HG03175 (cell line): ENCODE measurements around the gene AR.

ENCODE experiments used
- ATAC-seq: cut with Tn5 transposase; IDR thresholded peaks from one replicate; pipeline ENCODE4 v1.9.1; 2021; ENCODE audit warnings: mild to moderate bottlenecking, moderate library complexity; ENCODE audit not compliant: unreplicated experiment

AR gene

DNA sequence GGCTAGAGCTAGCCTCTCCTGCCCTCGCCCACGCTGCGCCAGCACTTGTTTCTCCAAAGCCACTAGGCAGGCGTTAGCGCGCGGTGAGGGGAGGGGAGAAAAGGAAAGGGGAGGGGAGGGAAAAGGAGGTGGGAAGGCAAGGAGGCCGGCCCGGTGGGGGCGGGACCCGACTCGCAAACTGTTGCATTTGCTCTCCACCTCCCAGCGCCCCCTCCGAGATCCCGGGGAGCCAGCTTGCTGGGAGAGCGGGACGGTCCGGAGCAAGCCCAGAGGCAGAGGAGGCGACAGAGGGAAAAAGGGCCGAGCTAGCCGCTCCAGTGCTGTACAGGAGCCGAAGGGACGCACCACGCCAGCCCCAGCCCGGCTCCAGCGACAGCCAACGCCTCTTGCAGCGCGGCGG is at the start of gene AR:
TSS of gene AR (plus strand) at position 204 of the 400 bp plus-strand sequence. CDS start 1,126 bp downstream, outside the sequence.
- ATAC-seq, result no peak

GRCh38 chrX:67500617-67501016 is 43.2 kb upstream of the AR start:
- ATAC-seq, result no peak

DNA sequence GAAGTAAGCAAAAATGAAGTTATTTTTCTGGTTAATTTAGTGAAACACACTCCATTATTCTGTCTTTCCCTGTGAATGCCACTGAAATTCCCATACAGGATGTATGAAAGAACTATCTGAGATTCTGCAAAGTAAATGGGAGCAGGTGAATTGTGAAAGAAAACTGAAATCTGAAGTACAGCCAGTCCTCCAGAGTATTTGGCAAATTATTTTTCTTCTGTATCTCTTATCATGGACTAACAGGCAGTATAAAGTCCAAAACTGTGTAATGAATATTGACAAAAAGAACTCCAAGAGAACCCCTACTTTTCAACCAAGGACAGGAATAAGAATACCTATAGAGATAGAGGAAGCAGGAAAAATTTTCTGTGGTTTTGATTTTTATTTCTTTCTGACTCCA is 40.8 kb upstream of the AR start:
- ATAC-seq, result no peak

GRCh38 chrX:67503453-67503852 is 40.4 kb upstream of the AR start:
- no peak for ATAC-seq

DNA sequence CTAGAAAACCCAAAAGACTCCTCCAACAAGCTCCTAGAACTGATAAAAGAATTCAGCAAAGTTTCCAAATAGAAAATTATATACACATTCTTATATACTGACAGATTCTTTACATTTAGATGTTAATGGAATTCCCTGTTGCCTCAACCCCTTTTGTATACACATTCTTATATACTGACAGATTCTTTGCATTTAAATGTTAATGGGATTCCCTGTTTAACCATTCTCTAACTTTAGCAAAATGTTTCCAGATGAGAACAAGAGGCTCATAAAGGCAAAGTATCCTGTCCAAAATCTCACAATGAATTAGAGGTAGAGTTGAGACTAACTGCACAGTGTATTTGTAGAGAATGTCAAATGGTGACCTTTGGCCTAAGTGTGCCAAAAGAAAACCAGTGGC is 23.1 kb upstream of the AR start:
- no peak for ATAC-seq

GRCh38 chrX:67523002-67523681 is 20.7 kb upstream of the AR start:
- no peak for ATAC-seq

DNA sequence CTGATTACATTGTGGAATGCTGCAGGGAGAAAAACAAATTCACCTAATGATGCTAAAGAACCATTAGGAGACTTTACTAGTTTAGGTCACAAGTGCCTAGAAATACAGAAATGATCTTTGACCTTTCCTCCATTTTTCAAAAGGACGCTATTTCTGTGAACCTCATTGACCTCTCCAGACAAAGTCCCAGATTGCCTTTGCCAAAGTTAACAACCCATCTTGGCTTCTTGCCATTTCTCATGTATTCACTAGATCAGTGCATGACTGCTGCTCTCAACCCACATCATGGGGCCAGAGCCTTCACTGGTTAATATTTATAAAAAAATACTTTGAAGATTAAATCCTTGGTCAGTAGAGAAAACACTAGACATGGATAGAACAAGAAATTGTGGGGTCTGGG is 19.9 kb upstream of the AR start:
- ATAC-seq, result no peak

DNA sequence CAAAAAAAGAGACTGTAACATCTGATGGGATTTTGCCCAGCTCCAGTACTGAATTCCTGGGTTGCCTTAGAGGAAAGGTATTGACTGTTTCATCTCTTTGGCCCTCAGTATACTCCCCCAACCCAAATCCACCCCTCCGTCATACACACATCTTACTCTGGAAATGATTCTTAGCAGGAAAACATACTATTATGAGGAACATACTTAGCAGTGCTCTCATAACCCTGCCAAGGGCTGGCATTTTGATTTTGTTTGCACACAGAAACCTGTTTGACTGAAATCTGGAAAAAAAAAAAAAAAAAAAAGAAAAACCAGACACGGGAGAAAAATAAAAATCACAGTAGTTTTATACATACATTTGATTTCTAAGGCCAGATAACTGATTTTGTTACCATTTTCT is 19.4 kb upstream of the AR start:
- ATAC-seq, result no peak

GRCh38 chrX:67524950-67525691 is 18.7 kb upstream of the AR start:
- no peak for ATAC-seq

GRCh38 chrX:67536564-67536963 is 7.3 kb upstream of the AR start:
- no peak for ATAC-seq

- ATAC-seq, result no peak
Observed at GRCh38 chrX:67538383-67538782, 5.4 kb upstream of the AR start.

DNA sequence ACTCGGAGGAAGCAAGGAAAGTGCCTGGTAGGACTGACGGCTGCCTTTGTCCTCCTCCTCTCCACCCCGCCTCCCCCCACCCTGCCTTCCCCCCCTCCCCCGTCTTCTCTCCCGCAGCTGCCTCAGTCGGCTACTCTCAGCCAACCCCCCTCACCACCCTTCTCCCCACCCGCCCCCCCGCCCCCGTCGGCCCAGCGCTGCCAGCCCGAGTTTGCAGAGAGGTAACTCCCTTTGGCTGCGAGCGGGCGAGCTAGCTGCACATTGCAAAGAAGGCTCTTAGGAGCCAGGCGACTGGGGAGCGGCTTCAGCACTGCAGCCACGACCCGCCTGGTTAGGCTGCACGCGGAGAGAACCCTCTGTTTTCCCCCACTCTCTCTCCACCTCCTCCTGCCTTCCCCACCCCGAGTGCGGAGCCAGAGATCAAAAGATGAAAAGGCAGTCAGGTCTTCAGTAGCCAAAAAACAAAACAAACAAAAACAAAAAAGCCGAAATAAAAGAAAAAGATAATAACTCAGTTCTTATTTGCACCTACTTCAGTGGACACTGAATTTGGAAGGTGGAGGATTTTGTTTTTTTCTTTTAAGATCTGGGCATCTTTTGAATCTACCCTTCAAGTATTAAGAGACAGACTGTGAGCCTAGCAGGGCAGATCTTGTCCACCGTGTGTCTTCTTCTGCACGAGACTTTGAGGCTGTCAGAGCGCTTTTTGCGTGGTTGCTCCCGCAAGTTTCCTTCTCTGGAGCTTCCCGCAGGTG is 637 bp downstream of the AR start:
- ATAC-seq, result no peak

- ATAC-seq, result no peak
Observed at GRCh38 chrX:67545036-67545821, 1.4 kb downstream of the AR start.

DNA sequence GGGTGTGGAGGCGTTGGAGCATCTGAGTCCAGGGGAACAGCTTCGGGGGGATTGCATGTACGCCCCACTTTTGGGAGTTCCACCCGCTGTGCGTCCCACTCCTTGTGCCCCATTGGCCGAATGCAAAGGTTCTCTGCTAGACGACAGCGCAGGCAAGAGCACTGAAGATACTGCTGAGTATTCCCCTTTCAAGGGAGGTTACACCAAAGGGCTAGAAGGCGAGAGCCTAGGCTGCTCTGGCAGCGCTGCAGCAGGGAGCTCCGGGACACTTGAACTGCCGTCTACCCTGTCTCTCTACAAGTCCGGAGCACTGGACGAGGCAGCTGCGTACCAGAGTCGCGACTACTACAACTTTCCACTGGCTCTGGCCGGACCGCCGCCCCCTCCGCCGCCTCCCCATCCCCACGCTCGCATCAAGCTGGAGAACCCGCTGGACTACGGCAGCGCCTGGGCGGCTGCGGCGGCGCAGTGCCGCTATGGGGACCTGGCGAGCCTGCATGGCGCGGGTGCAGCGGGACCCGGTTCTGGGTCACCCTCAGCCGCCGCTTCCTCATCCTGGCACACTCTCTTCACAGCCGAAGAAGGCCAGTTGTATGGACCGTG is 2.2 kb downstream of the AR start:
- no peak for ATAC-seq

DNA sequence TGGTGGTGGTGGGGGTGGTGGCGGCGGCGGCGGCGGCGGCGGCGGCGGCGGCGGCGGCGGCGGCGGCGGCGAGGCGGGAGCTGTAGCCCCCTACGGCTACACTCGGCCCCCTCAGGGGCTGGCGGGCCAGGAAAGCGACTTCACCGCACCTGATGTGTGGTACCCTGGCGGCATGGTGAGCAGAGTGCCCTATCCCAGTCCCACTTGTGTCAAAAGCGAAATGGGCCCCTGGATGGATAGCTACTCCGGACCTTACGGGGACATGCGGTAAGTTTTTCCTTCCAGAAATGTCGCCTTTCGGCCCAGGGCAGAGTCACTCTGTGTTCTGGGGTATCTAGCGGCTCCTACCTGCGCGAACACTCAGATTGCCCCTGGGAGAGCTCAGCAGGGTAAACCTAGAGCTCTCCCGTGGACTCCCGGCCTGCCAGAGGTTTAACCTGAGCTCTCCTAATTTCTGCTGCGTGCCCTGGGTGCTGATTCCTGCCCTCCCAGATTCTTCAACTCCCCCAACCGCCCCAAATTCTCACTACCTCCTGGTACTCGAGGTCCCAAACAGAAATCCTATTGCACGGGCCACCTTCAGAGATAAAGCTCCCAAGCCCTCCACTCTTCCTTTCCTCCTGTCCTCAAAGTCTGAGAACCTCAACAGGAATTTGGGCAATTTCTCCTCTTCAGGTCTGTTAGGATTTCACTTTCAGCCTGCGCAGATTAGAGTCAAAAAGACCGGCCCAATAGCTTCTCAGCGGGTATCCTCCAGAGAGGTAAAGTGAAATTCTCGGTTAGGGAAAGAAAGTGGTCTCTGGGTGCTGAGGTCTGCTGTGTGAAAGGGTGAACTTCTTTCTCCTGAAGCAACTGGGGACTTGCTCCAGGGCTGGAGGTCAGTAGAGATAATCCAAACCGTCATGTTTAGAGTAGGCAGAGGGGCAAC is 2.9 kb downstream of the AR start:
- ATAC-seq, result no peak

GRCh38 chrX:67555578-67556203 is 11.9 kb downstream of the AR start:
- ATAC-seq, result no peak

GRCh38 chrX:67558267-67558666 is 14.4 kb downstream of the AR start:
- no peak for ATAC-seq

DNA sequence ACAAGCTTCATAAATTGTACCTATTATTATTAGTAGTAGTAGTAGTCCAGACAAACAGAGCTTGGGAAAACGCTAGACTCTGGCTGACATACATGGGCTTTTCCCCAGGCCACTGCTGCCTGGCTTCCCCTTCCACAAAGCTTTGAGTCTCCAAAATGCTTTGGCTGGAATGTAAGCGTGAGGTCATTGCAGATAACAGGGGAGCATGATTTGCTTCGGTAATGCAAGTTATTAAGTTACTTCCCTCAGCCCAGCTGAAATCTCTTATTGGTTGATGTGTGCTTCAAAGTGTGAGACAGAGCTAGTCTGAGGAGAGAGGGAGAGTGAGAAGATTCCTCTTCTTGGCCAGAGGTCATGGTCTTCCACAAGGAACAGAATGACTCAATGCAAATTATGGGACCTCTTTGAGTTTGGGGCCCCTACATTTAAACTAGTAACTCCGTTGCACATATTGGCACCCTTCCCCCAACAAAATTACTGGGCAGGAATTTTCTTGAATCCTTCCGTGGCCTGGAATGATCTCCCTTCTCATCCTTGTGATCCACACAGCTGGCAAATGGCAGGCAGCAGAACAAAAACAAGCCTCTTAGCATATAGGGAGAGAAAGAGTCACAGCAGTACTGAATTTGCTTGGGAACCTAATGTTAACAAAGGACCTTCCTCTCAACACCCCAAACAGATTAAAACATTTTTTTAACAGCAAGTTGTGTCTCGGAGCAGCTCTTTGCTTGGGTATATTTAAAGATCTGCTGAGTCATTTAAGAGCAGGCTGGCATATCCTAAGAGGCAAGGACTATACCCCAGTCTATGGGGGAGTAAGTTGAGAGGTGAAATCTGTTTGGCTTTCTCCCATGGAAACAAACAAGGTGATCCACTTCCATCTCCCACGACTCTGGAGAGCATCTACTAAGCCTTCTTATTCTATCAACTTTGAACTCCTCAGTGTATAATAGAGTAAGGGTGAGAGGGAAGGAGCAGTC is 19.9 kb downstream of the AR start:
- no peak for ATAC-seq
